ENCODE measurements around the gene LRRC8B.
A peak's percentile ranks its signal among the peaks of the same experiment; 100 is the strongest.
"Not testable (repeated sequence)": the region's sequence is repeated elsewhere in the genome, so short reads cannot be mapped to it uniquely, and the experiment has no call there.

The LRRC8B gene

GRCh38 chr1:89578946-89579684, 54.5 kb downstream of the LRRC8B start:
- DNase-seq, result no peak

GRCh38 chr1:89580036-89580435, 55.4 kb downstream of the LRRC8B start:
- no peak for DNase-seq

GRCh38 chr1:89581859-89582258, 57.2 kb downstream of the LRRC8B start:
- no peak for DNase-seq

- DNase-seq, result no peak
These were observed 57.9 kb downstream of the LRRC8B start for GRCh38 chr1:89582571-89582970.

GRCh38 chr1:89584211-89584610, 59.6 kb downstream of the LRRC8B start:
- no peak for DNase-seq

- no peak for DNase-seq
These were observed 60.2 kb downstream of the LRRC8B start for GRCh38 chr1:89584781-89585180.

GRCh38 chr1:89587729-89588161, 63.1 kb downstream of the LRRC8B start:
- peak in 1 of 58 donors; percentile 15 for DNase-seq

GRCh38 chr1:89588480-89588879, 63.9 kb downstream of the LRRC8B start:
- no peak for DNase-seq

- no peak for DNase-seq
These were observed 64.9 kb downstream of the LRRC8B start for GRCh38 chr1:89589515-89589914.

- no peak for DNase-seq
These were observed 65.9 kb downstream of the LRRC8B start for GRCh38 chr1:89590341-89591080.

- DNase-seq, result not testable (repeated sequence)
These were observed 68.3 kb downstream of the LRRC8B start for GRCh38 chr1:89592861-89593302.

- no peak for DNase-seq
These were observed 69.6 kb downstream of the LRRC8B start for GRCh38 chr1:89594096-89594740.

GRCh38 chr1:89596698-89597097, 72.1 kb downstream of the LRRC8B start:
- no peak for DNase-seq

- peak in 2 of 58 donors; percentile 44 to 47 for DNase-seq
These were observed 74.1 kb downstream of the LRRC8B start for GRCh38 chr1:89598450-89599331.

GRCh38 chr1:89599332-89599630, 74.7 kb downstream of the LRRC8B start:
- no peak for DNase-seq

- no peak for DNase-seq
These were observed 76.0 kb downstream of the LRRC8B start for GRCh38 chr1:89600451-89601224.

GRCh38 chr1:89602871-89603404, 78.3 kb downstream of the LRRC8B start:
- no peak for DNase-seq

GRCh38 chr1:89603651-89604413, 79.2 kb downstream of the LRRC8B start:
- no peak for DNase-seq

GRCh38 chr1:89604414-89604735, 79.7 kb downstream of the LRRC8B start:
- no peak for DNase-seq

GRCh38 chr1:89605692-89606091, 81.1 kb downstream of the LRRC8B start:
- DNase-seq, result peak in 1 of 58 donors; percentile 26
